ENCODE data around the gene F8.

GRCh38 chrX:155031657-155032056 lies 9.1 kb upstream of the F8 start:
- TF ChIP-seq CTCF (IDR thresholded peaks at IDR 0.05) (no peak), POLR2A (IDR thresholded peaks at IDR 0.05) (no peak), EP300 (IDR thresholded peaks at IDR 0.05) (no peak)
